Stomach (tissue), 4 donors: Measurements from ENCODE around the gene EPB41L4B.

Experiments
- EP300 ChIP-seq: sonication (generic); formaldehyde crosslinking; IDR thresholded peaks from one replicate; pipeline ENCODE4 v1.6.1; 2017; ENCODE audit warnings: antibody characterized with exemption
- TF ChIP-seq, protein P1 (sequence below), 7 experiments: fragments of 450-650 bp in 4 of 7; fragments of 200-600 bp in 3 of 7; sonication (generic) in 3 of 7; IDR thresholded peaks; one replicate each; pipeline ENCODE4 v1.5.1; 2016 to 2019; ENCODE audit warnings: antibody characterized with exemption in 7 of 7, control low read depth in 2 of 7, mild to moderate bottlenecking in 1 of 7

- TF ChIP-seq, protein P1, sequence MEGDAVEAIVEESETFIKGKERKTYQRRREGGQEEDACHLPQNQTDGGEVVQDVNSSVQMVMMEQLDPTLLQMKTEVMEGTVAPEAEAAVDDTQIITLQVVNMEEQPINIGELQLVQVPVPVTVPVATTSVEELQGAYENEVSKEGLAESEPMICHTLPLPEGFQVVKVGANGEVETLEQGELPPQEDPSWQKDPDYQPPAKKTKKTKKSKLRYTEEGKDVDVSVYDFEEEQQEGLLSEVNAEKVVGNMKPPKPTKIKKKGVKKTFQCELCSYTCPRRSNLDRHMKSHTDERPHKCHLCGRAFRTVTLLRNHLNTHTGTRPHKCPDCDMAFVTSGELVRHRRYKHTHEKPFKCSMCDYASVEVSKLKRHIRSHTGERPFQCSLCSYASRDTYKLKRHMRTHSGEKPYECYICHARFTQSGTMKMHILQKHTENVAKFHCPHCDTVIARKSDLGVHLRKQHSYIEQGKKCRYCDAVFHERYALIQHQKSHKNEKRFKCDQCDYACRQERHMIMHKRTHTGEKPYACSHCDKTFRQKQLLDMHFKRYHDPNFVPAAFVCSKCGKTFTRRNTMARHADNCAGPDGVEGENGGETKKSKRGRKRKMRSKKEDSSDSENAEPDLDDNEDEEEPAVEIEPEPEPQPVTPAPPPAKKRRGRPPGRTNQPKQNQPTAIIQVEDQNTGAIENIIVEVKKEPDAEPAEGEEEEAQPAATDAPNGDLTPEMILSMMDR (IDR thresholded peaks at IDR 0.05): peak in 1 of 7 experiments; percentile 20
- no peak for TF ChIP-seq EP300
Measured at GRCh38 chr9:109316207-109316640, 4.6 kb downstream of the EPB41L4B start.
